Large intestine (tissue), 12 donors: ENCODE data around the gene IBTK. TPM values are rescaled to one million over a fixed set of nuclear protein-coding genes. Genes with fewer than 3 reads are reported as not detected.
"Not testable (repeated sequence)": the region's sequence is repeated elsewhere in the genome, so short reads cannot be mapped to it uniquely, and the experiment has no call there.

Source experiments
- DNase-seq, 2 donors: peaks; one replicate each; pipeline versions ENCODE4 v3.0.0 to v3.0.0-alpha.2; 2013
- H3K27ac ChIP-seq: one replicate; pipeline ENCODE4 v1.5.1; 2013; ENCODE audit warnings: low read length
- H3K27me3 ChIP-seq: 2 replicates; pipeline ENCODE4 v1.6.1; 2013; ENCODE audit warnings: low read length; ENCODE audit not compliant: control insufficient read depth, insufficient read depth
- H3K36me3 ChIP-seq: 2 replicates; pipeline ENCODE4 v1.6.1; 2013; ENCODE audit warnings: low read length; ENCODE audit not compliant: control insufficient read depth, insufficient read depth
- H3K4me1 ChIP-seq: one replicate; pipeline ENCODE4 v1.6.1; 2013; ENCODE audit warnings: low read length; ENCODE audit not compliant: control insufficient read depth, insufficient read depth
- H3K4me3 ChIP-seq: one replicate; pipeline ENCODE4 v1.5.1; 2013; ENCODE audit warnings: low read length
- H3K9me3 ChIP-seq: one replicate; pipeline ENCODE4 v1.6.1; 2013; ENCODE audit warnings: mild to moderate bottlenecking, low read depth, low read length, moderate library complexity; ENCODE audit not compliant: control insufficient read depth
- WGBS: methylation state at CpG from one replicate; pipeline ENCODE4 v1.1.5; 2013; ENCODE audit warnings: low lambda C conversion rate; ENCODE audit not compliant: insufficient coverage; 5-methylcytosine and 5-hydroxymethylcytosine counted together
- long read RNA-seq, 11 donors: transcript quantifications; one replicate each; lab custom pipeline, GENCODE V29; 2026
- polyA plus RNA-seq: library from polyadenylated mRNA; unstranded; fragments of 120-200 nt; gene quantifications from one replicate; pipeline ENCODE4 v1.2.1, GENCODE V29; 2013

IBTK gene
- polyA plus RNA-seq, result 41.2 TPM
- long read RNA-seq, donor 1, result 0 reads
- long read RNA-seq, donor 2, full-length matches to known transcripts, result 1 of 17 reads
- long read RNA-seq, donor 2, partial matches to known transcripts, result 16 of 17 reads
- long read RNA-seq, donor 2, other reads (novel, unspliced or antisense), result 0 of 17 reads
- long read RNA-seq, donor 3, full-length matches to known transcripts, result 1 of 6 reads
- long read RNA-seq, donor 3, partial matches to known transcripts, result 5 of 6 reads
- long read RNA-seq, donor 3, other reads (novel, unspliced or antisense), result 0 of 6 reads
- long read RNA-seq, donor 4, result 0 reads
- long read RNA-seq, donor 5, partial matches to known transcripts, result 5 of 5 reads
- long read RNA-seq, donor 5, other reads (novel, unspliced or antisense), result 0 of 5 reads
- long read RNA-seq, donor 6, full-length matches to known transcripts, result 1 of 1 reads
- long read RNA-seq, donor 6, partial matches to known transcripts, result 0 of 1 reads
- long read RNA-seq, donor 6, other reads (novel, unspliced or antisense), result 0 of 1 reads
- long read RNA-seq, donor 7, result 0 reads
- long read RNA-seq, donor 8, partial matches to known transcripts, result 10 of 10 reads
- long read RNA-seq, donor 8, other reads (novel, unspliced or antisense), result 0 of 10 reads
- long read RNA-seq, donor 9, partial matches to known transcripts, result 0 of 1 reads
- long read RNA-seq, donor 9, other reads (novel, unspliced or antisense), result 0 of 1 reads
- long read RNA-seq, donor 10, full-length matches to known transcripts, result 4 of 21 reads
- long read RNA-seq, donor 10, partial matches to known transcripts, result 17 of 21 reads
- long read RNA-seq, donor 10, other reads (novel, unspliced or antisense), result 0 of 21 reads
- long read RNA-seq, donor 11, full-length matches to known transcripts, result 3 of 3 reads
- long read RNA-seq, donor 11, partial matches to known transcripts, result 0 of 3 reads
- long read RNA-seq, donor 11, other reads (novel, unspliced or antisense), result 0 of 3 reads

- no peaks in the 10 kb centered on the region for H3K9me3 ChIP-seq
Measured at GRCh38 chr6:82247505-82248272, at the start of gene IBTK. Gene IBTK (minus strand): TSS chr6:82247744. CDS start chr6:82240486, 7,258 bp downstream.

GRCh38 chr6:82283771-82284410 is 36.3 kb upstream of the IBTK start:
- no CpG with 5 or more reads among the region's 11 CpGs for WGBS
- DNase-seq, result no peak
- H3K9me3 ChIP-seq, result no peaks in the 10 kb centered on the region
- no peak overlapping the region for H3K27ac ChIP-seq
- H3K27me3 ChIP-seq, result peaks cover 2% of the 10 kb centered on the region
- no peaks in the 10 kb centered on the region for H3K36me3 ChIP-seq
- H3K4me3 ChIP-seq, result no peak overlapping the region
- no peaks in the 10 kb centered on the region for H3K4me1 ChIP-seq

More at GRCh38 chr6:82247505-82248272, at the start of gene IBTK:
- H3K27ac ChIP-seq, result peak within 1 kb of the TSS; percentile 94
- H3K36me3 ChIP-seq, result peaks cover 4% of the 10 kb centered on the region
- H3K4me1 ChIP-seq, result peaks cover 3% of the 10 kb centered on the region
- H3K4me3 ChIP-seq, result peak within 1 kb of the TSS; percentile 83
- peak; percentile 92 to 97 for DNase-seq
- no CpG with 5 or more reads among the region's 45 CpGs for WGBS
- H3K27me3 ChIP-seq, result no peaks in the 10 kb centered on the region

GRCh38 chr6:82281550-82281949 is 34.0 kb upstream of the IBTK start:
- H3K9me3 ChIP-seq, DNase-seq, H3K27ac ChIP-seq, H3K27me3 ChIP-seq, H3K4me1 ChIP-seq, H3K4me3 ChIP-seq, H3K36me3 ChIP-seq: not testable (repeated sequence)
- WGBS, result no CpG with 5 or more reads among the region's 2 CpGs

- no peak overlapping the region for H3K4me3 ChIP-seq
- no peak for DNase-seq
- H3K27me3 ChIP-seq, result no peaks in the 10 kb centered on the region
- no peaks in the 10 kb centered on the region for H3K9me3 ChIP-seq
- H3K4me1 ChIP-seq, result no peaks in the 10 kb centered on the region
- H3K27ac ChIP-seq, result no peak overlapping the region
- H3K36me3 ChIP-seq, result no peaks in the 10 kb centered on the region
Measured at GRCh38 chr6:82277686-82278085, 30.1 kb upstream of the IBTK start.

GRCh38 chr6:82275686-82276085 is 28.1 kb upstream of the IBTK start:
- no peaks in the 10 kb centered on the region for H3K36me3 ChIP-seq
- no peak for DNase-seq
- H3K9me3 ChIP-seq, result no peaks in the 10 kb centered on the region
- no peaks in the 10 kb centered on the region for H3K4me1 ChIP-seq
- no CpG with 5 or more reads among the region's 5 CpGs for WGBS
- H3K4me3 ChIP-seq, result no peak overlapping the region
- H3K27ac ChIP-seq, result no peak overlapping the region
- H3K27me3 ChIP-seq, result peaks cover 4% of the 10 kb centered on the region

GRCh38 chr6:82273295-82273694 is 25.8 kb upstream of the IBTK start:
- no peak overlapping the region for H3K4me3 ChIP-seq
- H3K27me3 ChIP-seq, result peaks cover 4% of the 10 kb centered on the region
- no peak for DNase-seq
- H3K9me3 ChIP-seq, result no peaks in the 10 kb centered on the region
- H3K27ac ChIP-seq, result no peak overlapping the region
- no CpG with 5 or more reads among the region's 1 CpG for WGBS
- H3K4me1 ChIP-seq, result no peaks in the 10 kb centered on the region
- no peaks in the 10 kb centered on the region for H3K36me3 ChIP-seq

- Histone ChIP-seq H3K9me3 (no peaks in the 10 kb centered on the region), H3K4me1 (no peaks in the 10 kb centered on the region), H3K4me3 (no peak overlapping the region), H3K27ac (no peak overlapping the region), H3K27me3 (peaks cover 4% of the 10 kb centered on the region), H3K36me3 (no peaks in the 10 kb centered on the region)
- no peak for DNase-seq
- WGBS, result 100% methylated on average over 1 of the region's 6 CpGs
Measured at GRCh38 chr6:82270881-82271635, 23.5 kb upstream of the IBTK start.

- peaks cover 4% of the 10 kb centered on the region for H3K27me3 ChIP-seq
- DNase-seq, result no peak
- WGBS, result 100% methylated on average over 1 of the region's 2 CpGs
- no peaks in the 10 kb centered on the region for H3K9me3 ChIP-seq
- no peak overlapping the region for H3K4me3 ChIP-seq
- H3K4me1 ChIP-seq, result no peaks in the 10 kb centered on the region
- H3K27ac ChIP-seq, result no peak overlapping the region
- no peaks in the 10 kb centered on the region for H3K36me3 ChIP-seq
Measured at GRCh38 chr6:82268301-82268846, 20.8 kb upstream of the IBTK start.

GRCh38 chr6:82264824-82265223 is 17.3 kb upstream of the IBTK start:
- H3K36me3 ChIP-seq, result no peaks in the 10 kb centered on the region
- no peaks in the 10 kb centered on the region for H3K9me3 ChIP-seq
- no peak overlapping the region for H3K4me3 ChIP-seq
- no peak for DNase-seq
- H3K27me3 ChIP-seq, result no peaks in the 10 kb centered on the region
- H3K27ac ChIP-seq, result no peak overlapping the region
- no peaks in the 10 kb centered on the region for H3K4me1 ChIP-seq
- no CpG with 5 or more reads among the region's 2 CpGs for WGBS
